T47D (cell line): ENCODE results near the gene SRL.
A peak's percentile ranks its signal among the peaks of the same experiment; 100 is the strongest.
"Not testable (repeated sequence)": the region's sequence is repeated elsewhere in the genome, so short reads cannot be mapped to it uniquely, and the experiment has no call there.

Experiments used
- DNase-seq, 2 experiments: peaks; one replicate each; pipeline versions ENCODE4 v3.0.0 to v3.0.0-alpha.2; 2011 to 2012; ENCODE audit warnings: low read depth in 1 of 2, low spot score in 1 of 2
- JUND ChIP-seq: IDR thresholded peaks from 2 replicates; pipeline ENCODE4 v1.6.1; 2012; ENCODE audit warnings: low read depth
- in situ Hi-C: cut with HindIII; loops from 2 replicates; pipeline ENCODE4 v1.10.0; 2016; ENCODE audit warnings: low sequenced_read_pairs, low pct_unique_long_range_greater_than_20kb

SRL gene

GRCh38 chr16:4214215-4214621, 27.7 kb downstream of the SRL start:
- peak in 1 of 2 experiments; percentile 19 for DNase-seq
- TF ChIP-seq JUND: no peak
- in situ Hi-C loops: no loop called here

- in situ Hi-C loops: no loop called here
- TF ChIP-seq JUND: no peak
- DNase-seq: no peak
Observed at GRCh38 chr16:4213737-4214136, 28.1 kb downstream of the SRL start.

- DNase-seq: no peak
- TF ChIP-seq JUND: no peak
- in situ Hi-C loops: no loop called here
Observed at GRCh38 chr16:4212934-4213296, 29.0 kb downstream of the SRL start.

- DNase-seq: no peak
- no peak for TF ChIP-seq JUND
- in situ Hi-C loops: no loop called here
Observed at GRCh38 chr16:4212211-4212933, 29.5 kb downstream of the SRL start.

- in situ Hi-C loops: not testable (repeated sequence)
Observed at GRCh38 chr16:4211445-4212210, 30.3 kb downstream of the SRL start.

GRCh38 chr16:4209666-4210065, 32.2 kb downstream of the SRL start:
- TF ChIP-seq JUND: no peak
- no peak for DNase-seq
- in situ Hi-C loops: no loop called here

More at GRCh38 chr16:4211445-4212210, 30.3 kb downstream of the SRL start:
- not testable (repeated sequence) for DNase-seq

- TF ChIP-seq JUND: no peak
- in situ Hi-C loops: no loop called here
- no peak for DNase-seq
Observed at GRCh38 chr16:4208341-4208751, 33.5 kb downstream of the SRL start.

GRCh38 chr16:4207683-4208340, 34.1 kb downstream of the SRL start:
- no peak for TF ChIP-seq JUND
- in situ Hi-C loops: no loop called here
- no peak for DNase-seq

- TF ChIP-seq JUND: no peak
- in situ Hi-C loops: no loop called here
- no peak for DNase-seq
Observed at GRCh38 chr16:4207229-4207628, 34.7 kb downstream of the SRL start.

- TF ChIP-seq JUND: no peak
- DNase-seq: no peak
- in situ Hi-C loops: no loop called here
Observed at GRCh38 chr16:4206680-4207079, 35.2 kb downstream of the SRL start.

- in situ Hi-C loops: no loop called here
- TF ChIP-seq JUND: no peak
- no peak for DNase-seq
Observed at GRCh38 chr16:4205971-4206370, 35.9 kb downstream of the SRL start.

GRCh38 chr16:4204521-4204920, 37.4 kb downstream of the SRL start:
- DNase-seq: no peak
- in situ Hi-C loops: no loop called here
- no peak for TF ChIP-seq JUND

GRCh38 chr16:4203748-4204147, 38.1 kb downstream of the SRL start:
- DNase-seq: no peak
- no peak for TF ChIP-seq JUND
- in situ Hi-C loops: no loop called here
